BLaER1 (cell line): ENCODE results near the gene NPBWR2.
"Not testable (repeated sequence)": the region's sequence is repeated elsewhere in the genome, so short reads cannot be mapped to it uniquely, and the experiment has no call there.

Source experiments
- H3K27ac ChIP-seq: shearing (Covaris generic); formaldehyde crosslinking; 2 replicates; pipeline ENCODE4 v1.8.1; 2022
- H3K27me3 ChIP-seq: shearing (Covaris generic); formaldehyde crosslinking; 2 replicates; pipeline ENCODE4 v1.8.1; 2022
- H3K36me3 ChIP-seq: shearing (Covaris generic); formaldehyde crosslinking; 2 replicates; pipeline ENCODE4 v1.8.1; 2022
- H3K4me1 ChIP-seq: shearing (Covaris generic); formaldehyde crosslinking; 2 replicates; pipeline ENCODE4 v1.8.1; 2022
- H3K4me2 ChIP-seq: shearing (Covaris generic); formaldehyde crosslinking; 2 replicates; pipeline ENCODE4 v1.8.1; 2022
- H3K4me3 ChIP-seq: shearing (Covaris generic); formaldehyde crosslinking; 2 replicates; pipeline ENCODE4 v1.8.1; 2022
- H3K9ac ChIP-seq: shearing (Covaris generic); formaldehyde crosslinking; 2 replicates; pipeline ENCODE4 v1.8.1; 2022
- H3K9me3 ChIP-seq: shearing (Covaris generic); formaldehyde crosslinking; 2 replicates; pipeline ENCODE4 v1.8.1; 2022
- H4K20me1 ChIP-seq: shearing (Covaris generic); formaldehyde crosslinking; 2 replicates; pipeline ENCODE4 v1.8.1; 2022
- Cebpa-rat ChIP-seq: shearing (Covaris generic); IDR thresholded peaks from 2 replicates; pipeline ENCODE4 v1.8.1; 2022

Gene NPBWR2

GRCh38 chr20:64090165-64090564 is 17.2 kb downstream of the NPBWR2 start:
- H3K4me3 ChIP-seq, result no peak overlapping the region
- H3K9ac ChIP-seq, result no peak overlapping the region
- no peak overlapping the region for H3K4me2 ChIP-seq
- H3K27me3 ChIP-seq, result peaks cover 35% of the 10 kb centered on the region
- H4K20me1 ChIP-seq, result peaks cover 40% of the 10 kb centered on the region
- H3K4me1 ChIP-seq, result peaks cover 11% of the 10 kb centered on the region; the same call in 1 of the 2 replicates
- TF ChIP-seq Cebpa-rat, result no peak
- no peak overlapping the region for H3K27ac ChIP-seq
- H3K9me3 ChIP-seq, result peaks cover 25% of the 10 kb centered on the region
- H3K36me3 ChIP-seq, result no peaks in the 10 kb centered on the region

DNA sequence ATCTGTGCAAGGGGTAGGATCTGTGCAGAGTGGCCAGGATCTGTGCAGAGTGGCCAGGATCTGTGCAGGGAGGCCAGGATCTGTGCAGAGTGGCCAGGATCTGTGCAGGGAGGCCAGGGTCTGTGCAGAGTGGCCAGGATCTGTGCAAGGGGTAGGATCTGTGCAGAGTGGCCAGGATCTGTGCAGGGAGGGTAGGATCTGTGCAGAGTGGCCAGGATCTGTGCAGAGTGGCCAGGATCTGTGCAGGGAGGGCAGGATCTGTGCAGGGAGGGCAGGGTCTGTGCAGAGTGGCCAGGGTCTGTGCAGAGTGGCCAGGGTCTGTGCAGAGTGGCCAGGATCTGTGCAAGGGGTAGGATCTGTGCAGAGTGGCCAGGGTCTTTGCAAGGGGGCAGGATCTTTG is 18.8 kb downstream of the NPBWR2 start:
- H3K4me2 ChIP-seq, H3K9ac ChIP-seq, H3K4me3 ChIP-seq, H3K36me3 ChIP-seq, H3K27ac ChIP-seq: not testable (repeated sequence)
- Histone ChIP-seq H4K20me1 (peaks cover 54% of the 10 kb centered on the region), H3K27me3 (peaks cover 51% of the 10 kb centered on the region), H3K9me3 (peaks cover 25% of the 10 kb centered on the region), H3K4me1 (peaks cover 22% of the 10 kb centered on the region)

- H4K20me1 ChIP-seq, result peaks cover 47% of the 10 kb centered on the region
- H3K9ac ChIP-seq, H3K36me3 ChIP-seq, H3K27ac ChIP-seq, H3K4me2 ChIP-seq, H3K4me3 ChIP-seq: not testable (repeated sequence)
- peaks cover 25% of the 10 kb centered on the region for H3K9me3 ChIP-seq
- H3K27me3 ChIP-seq, result peaks cover 58% of the 10 kb centered on the region
- peaks cover 25% of the 10 kb centered on the region for H3K4me1 ChIP-seq
These were observed 20.0 kb downstream of the NPBWR2 start for GRCh38 chr20:64087226-64087825.

DNA sequence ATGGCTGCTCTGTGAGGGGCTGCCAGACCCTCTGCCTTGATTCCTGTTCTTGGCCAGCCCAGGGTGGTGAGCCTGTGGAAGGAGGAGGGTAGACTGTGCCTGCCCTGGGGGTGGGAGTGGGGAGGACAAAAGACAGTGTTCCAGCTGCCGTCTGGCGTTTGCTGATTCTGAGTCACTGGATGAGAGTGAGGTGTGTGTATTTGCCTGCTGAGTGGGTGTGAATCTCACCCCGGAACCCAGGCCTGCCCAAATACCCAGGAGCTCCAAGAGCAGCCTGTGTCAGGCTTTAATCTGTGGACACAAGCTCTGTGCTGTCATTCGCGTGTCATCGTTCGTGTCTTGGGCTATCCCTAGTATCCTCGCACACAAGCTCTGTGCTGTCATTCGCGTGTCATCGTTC is 20.6 kb downstream of the NPBWR2 start:
- Histone ChIP-seq H3K4me3 (no peak overlapping the region), H3K36me3 (no peaks in the 10 kb centered on the region), H3K4me1 (peaks cover 27% of the 10 kb centered on the region), H4K20me1 (peaks cover 45% of the 10 kb centered on the region), H3K4me2 (no peak overlapping the region), H3K9ac (no peak overlapping the region), H3K9me3 (peaks cover 25% of the 10 kb centered on the region), H3K27ac (no peak overlapping the region), H3K27me3 (peaks cover 58% of the 10 kb centered on the region)
- TF ChIP-seq Cebpa-rat, result no peak

DNA sequence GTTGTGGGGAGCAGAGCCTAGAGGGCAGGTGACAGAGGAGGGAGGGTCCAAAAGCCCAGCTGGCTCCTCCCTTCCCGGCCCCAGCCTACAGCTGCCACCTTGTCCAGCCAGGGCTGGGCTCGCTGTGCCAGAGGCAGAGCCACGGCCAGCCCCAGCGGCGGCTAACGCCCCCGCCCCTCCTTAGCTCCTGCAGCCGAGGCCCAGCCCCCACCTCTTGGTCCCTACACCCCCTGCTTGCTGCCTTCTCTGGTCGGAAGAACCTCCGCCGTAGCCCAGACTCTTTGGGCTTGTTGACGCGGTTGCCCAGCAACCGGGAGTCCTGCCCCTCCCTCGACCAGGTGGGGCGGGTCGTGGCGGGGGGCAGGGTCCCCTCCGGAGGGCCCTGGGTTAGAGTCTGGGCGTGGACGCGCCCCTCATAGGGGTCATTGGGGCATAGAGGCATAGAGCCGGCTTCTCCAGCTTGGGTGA is 22.6 kb downstream of the NPBWR2 start:
- Histone ChIP-seq H3K4me1 (peaks cover 45% of the 10 kb centered on the region), H3K4me3 (0 out of 2 replicates have a peak overlapping the region, but pooled peaks have one; percentile 73), H3K4me2 (peak overlapping the region; percentile 99), H3K36me3 (no peaks in the 10 kb centered on the region), H4K20me1 (peaks cover 36% of the 10 kb centered on the region), H3K27me3 (peaks cover 54% of the 10 kb centered on the region), H3K9ac (no peak overlapping the region), H3K27ac (no peak overlapping the region), H3K9me3 (peaks cover 25% of the 10 kb centered on the region)
- TF ChIP-seq Cebpa-rat, result no peak

GRCh38 chr20:64083804-64084684 is 23.3 kb downstream of the NPBWR2 start, which contains the start of gene LKAAEAR1:
Gene LKAAEAR1 (minus strand): TSS chr20:64084398. CDS start chr20:64084219, 179 bp downstream.
- Histone ChIP-seq H3K27ac (peak within 1 kb of the TSS; percentile 38; the same call in 1 of the 2 replicates), H3K4me1 (peaks cover 46% of the 10 kb centered on the region), H3K9ac (peak within 1 kb of the TSS; percentile 66), H3K9me3 (peaks cover 25% of the 10 kb centered on the region), H3K27me3 (peaks cover 47% of the 10 kb centered on the region), H3K4me3 (peak within 1 kb of the TSS; percentile 73), H3K4me2 (peak within 1 kb of the TSS; percentile 99), H3K36me3 (no peaks in the 10 kb centered on the region), H4K20me1 (peaks cover 29% of the 10 kb centered on the region)
- no peak for TF ChIP-seq Cebpa-rat

- Histone ChIP-seq H3K4me1 (peaks cover 52% of the 10 kb centered on the region), H3K36me3 (no peaks in the 10 kb centered on the region), H3K4me2 (peak overlapping the region; percentile 99), H3K27ac (peak overlapping the region; percentile 38; the same call in 1 of the 2 replicates), H3K4me3 (peak overlapping the region; percentile 73), H3K9me3 (peaks cover 24% of the 10 kb centered on the region), H4K20me1 (peaks cover 23% of the 10 kb centered on the region), H3K9ac (peak overlapping the region; percentile 66), H3K27me3 (peaks cover 42% of the 10 kb centered on the region)
- no peak for TF ChIP-seq Cebpa-rat
These were observed 24.0 kb downstream of the NPBWR2 start for GRCh38 chr20:64083378-64083803.

DNA sequence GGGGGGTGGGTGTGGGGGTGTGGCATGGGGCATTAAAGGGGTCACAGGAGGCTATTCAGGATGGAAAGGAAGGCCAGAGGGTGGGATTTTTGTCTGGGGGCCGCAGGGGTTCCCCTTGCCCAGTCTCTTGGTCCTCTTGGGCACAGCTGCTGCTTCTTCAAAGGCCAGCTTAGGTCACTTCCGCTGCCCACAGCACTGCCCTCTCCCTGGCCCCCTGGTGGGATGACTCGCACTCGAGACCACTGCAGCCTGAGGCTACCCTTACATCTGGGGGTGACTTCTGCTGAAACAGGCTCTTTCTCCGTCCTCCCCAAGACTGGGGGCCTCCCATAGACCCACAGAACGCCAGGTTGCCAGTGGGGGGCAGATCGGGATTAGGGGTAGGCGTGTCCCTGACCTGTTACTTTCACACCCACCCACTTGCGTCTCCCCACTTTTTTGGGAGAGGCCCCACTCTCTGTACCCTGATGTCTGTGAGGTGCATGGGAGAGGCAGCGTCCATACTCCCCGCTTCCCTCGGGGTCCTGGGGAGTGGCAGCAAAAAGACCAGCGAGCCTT is 24.5 kb downstream of the NPBWR2 start:
- Histone ChIP-seq H3K27ac (peak overlapping the region; percentile 30; the same call in 1 of the 2 replicates), H3K27me3 (peaks cover 37% of the 10 kb centered on the region), H3K4me2 (peak overlapping the region; percentile 99), H3K9ac (peak overlapping the region; percentile 55; the same call in 1 of the 2 replicates), H3K36me3 (no peaks in the 10 kb centered on the region), H3K4me3 (peak overlapping the region; percentile 73), H4K20me1 (peaks cover 21% of the 10 kb centered on the region), H3K4me1 (peaks cover 56% of the 10 kb centered on the region), H3K9me3 (peaks cover 20% of the 10 kb centered on the region)
- TF ChIP-seq Cebpa-rat, result no peak

GRCh38 chr20:64082126-64082731 is 25.1 kb downstream of the NPBWR2 start:
- Histone ChIP-seq H3K27ac (peak overlapping the region; percentile 58; the same call in 1 of the 2 replicates), H3K4me3 (peak overlapping the region; percentile 73), H3K9me3 (peaks cover 14% of the 10 kb centered on the region), H3K27me3 (peaks cover 35% of the 10 kb centered on the region), H3K9ac (peak overlapping the region; percentile 55), H4K20me1 (peaks cover 21% of the 10 kb centered on the region), H3K36me3 (no peaks in the 10 kb centered on the region), H3K4me1 (peaks cover 62% of the 10 kb centered on the region), H3K4me2 (peak overlapping the region; percentile 99)
- TF ChIP-seq Cebpa-rat, result no peak
